Measurements from ENCODE around the gene RAB26. TPM values are rescaled to one million over a fixed set of nuclear protein-coding genes. Genes with fewer than 3 reads are reported as not detected.

RAB26 gene
- total and polyA plus RNA-seq, 2 of the 13 experiments (the other 11 are each of a cell fraction or from before 2014, with no cell fraction given): 0.86 to 3.6 TPM

GRCh38 chr16:2155091-2155950 is 6.9 kb downstream of the RAB26 start, which contains the start of gene TRAF7 (continued):
- TF ChIP-seq ZBTB44 (CRISPR knock-in tag; IDR thresholded peaks at IDR 0.05): 0 out of 2 replicates have a peak, but pooled peaks have one; percentile 34
- peak; percentile 87; the same call in 1 of the 2 replicates for TF ChIP-seq ZNF607 (CRISPR knock-in tag; IDR thresholded peaks at IDR 0.05; ENCODE audit: borderline replicate concordance)
- peak; percentile 90 for TF ChIP-seq E2F1 (CRISPR knock-in tag; IDR thresholded peaks at IDR 0.05)
- TF ChIP-seq ZNF451 (CRISPR knock-in tag; IDR thresholded peaks at IDR 0.05): 0 out of 2 replicates have a peak, but pooled peaks have one; percentile 80
- TF ChIP-seq ZNF468 (CRISPR knock-in tag; IDR thresholded peaks at IDR 0.05): 0 out of 2 replicates have a peak, but pooled peaks have one; percentile 56
- TF ChIP-seq AGO1 (IDR thresholded peaks at IDR 0.05; ENCODE audit: low read depth, low read length, poor library complexity, severe bottlenecking): peak; percentile 46
- no peak for TF ChIP-seq ZBTB37 (CRISPR knock-in tag; IDR thresholded peaks at IDR 0.05)
- peak; percentile 67; the same call in 1 of the 2 replicates for TF ChIP-seq SATB2 (CRISPR knock-in tag; IDR thresholded peaks at IDR 0.05)
- TF ChIP-seq ZNF326 (CRISPR knock-in tag; IDR thresholded peaks at IDR 0.05; ENCODE audit: borderline replicate concordance): no peak
- TF ChIP-seq SMAD3 (CRISPR knock-in tag; IDR thresholded peaks at IDR 0.05): peak; percentile 71
- 0 out of 2 replicates have a peak, but pooled peaks have one; percentile 60 for TF ChIP-seq TERF1 (CRISPR knock-in tag; IDR thresholded peaks at IDR 0.05)
- TF ChIP-seq CCDC6 (CRISPR knock-in tag; IDR thresholded peaks at IDR 0.05): peak; percentile 84; the same call in 1 of the 2 replicates
- TF ChIP-seq ZNF3 (CRISPR knock-in tag; IDR thresholded peaks at IDR 0.05): no peak
- peak; percentile 80 for TF ChIP-seq IRF2 (CRISPR knock-in tag; IDR thresholded peaks at IDR 0.05)
- no peak for TF ChIP-seq KDM1A (CRISPR knock-in tag; IDR thresholded peaks at IDR 0.05)
- TF ChIP-seq TEF (CRISPR knock-in tag; IDR thresholded peaks at IDR 0.05): peak; percentile 18; the same call in 1 of the 2 replicates
- no peak for TF ChIP-seq HIC2 (CRISPR knock-in tag; IDR thresholded peaks at IDR 0.05; ENCODE audit: low read depth)
- TF ChIP-seq SP2 (CRISPR knock-in tag; IDR thresholded peaks at IDR 0.05): peak; percentile 94
- peak; percentile 84 for TF ChIP-seq ETV5 (CRISPR knock-in tag; IDR thresholded peaks at IDR 0.05; ENCODE audit: borderline replicate concordance)
- peak; percentile 93 for TF ChIP-seq HOXA5 (CRISPR knock-in tag; IDR thresholded peaks at IDR 0.05)
- TF ChIP-seq CHD4 (IDR thresholded peaks at IDR 0.05; ENCODE audit: borderline replicate concordance, low read length): no peak
